H1 (cell line): ENCODE data around the gene WFDC1. TPM values are rescaled to one million over a fixed set of nuclear protein-coding genes. Genes with fewer than 3 reads are reported as not detected.
A peak's percentile ranks its signal among the peaks of the same experiment; 100 is the strongest.

ENCODE experiments used
- CTCF ChIA-PET: fragments of 300-600 bp; sonication (Branson Sonifier 250); formaldehyde crosslinking; loops from one replicate; lab custom pipeline; 2021; ENCODE audit not compliant: partially characterized antibody; lab: Charles Lee
- POLR2A ChIA-PET: fragments of 300-600 bp; sonication (Branson Sonifier 250); formaldehyde crosslinking; loops from one replicate; lab custom pipeline; 2021; ENCODE audit warnings: inconsistent platforms; ENCODE audit not compliant: partially characterized antibody; lab: Charles Lee
- DNase-seq, 2 experiments: peaks; one replicate each; pipeline versions ENCODE4 v3.0.0 to v3.0.0-alpha.2; 2010 to 2022; ENCODE audit warnings: low spot score in 2 of 2, low read depth in 1 of 2, mixed read lengths in 1 of 2
- FAIRE-seq: peaks from 2 replicates; lab custom pipeline; 2011; peaks lifted over from hg19 to GRCh38; lab: Jason Lieb, UNC
- H2AFZ ChIP-seq: 2 replicates; pipeline ENCODE4 v1.8.1; 2012; ENCODE audit warnings: low read length, inconsistent platforms
- H2AK5ac ChIP-seq: 2 replicates; pipeline ENCODE4 v1.6.1; 2013; ENCODE audit warnings: low read depth, low read length
- H2BK120ac ChIP-seq: replicated peaks from 2 replicates; pipeline ENCODE3; 2013; ENCODE audit warnings: low read depth, low read length, inconsistent platforms
- H2BK12ac ChIP-seq: 2 replicates; pipeline ENCODE4 v1.6.1; 2013; ENCODE audit warnings: low read depth, low read length
- H2BK15ac ChIP-seq: 2 replicates; pipeline ENCODE4 v1.6.1; 2013; ENCODE audit warnings: low read length
- H2BK20ac ChIP-seq: 2 replicates; pipeline ENCODE4 v1.6.1; 2013; ENCODE audit warnings: low read length
- H2BK5ac ChIP-seq: 2 replicates; pipeline ENCODE4 v1.6.1; 2013; ENCODE audit warnings: low read depth, low read length
- H3K14ac ChIP-seq: 2 replicates; pipeline ENCODE4 v1.6.1; 2013; ENCODE audit warnings: inconsistent platforms; ENCODE audit not compliant: insufficient read length
- H3K18ac ChIP-seq: 2 replicates; pipeline ENCODE4 v1.6.1; 2013; ENCODE audit warnings: low read length; ENCODE audit errors: extremely low read depth
- H3K23ac ChIP-seq: 2 replicates; pipeline ENCODE4 v1.6.1; 2013; ENCODE audit warnings: inconsistent platforms; ENCODE audit not compliant: insufficient read length
- H3K23me2 ChIP-seq: 2 replicates; pipeline ENCODE4 v1.6.1; 2013; ENCODE audit warnings: low read depth, low read length
- H3K27ac ChIP-seq: 2 replicates; pipeline ENCODE4 v1.6.1; 2011; ENCODE audit warnings: low read depth, low read length, inconsistent platforms
- H3K27me3 ChIP-seq, 4 experiments: replicated peaks in 1 of 4; 1 replicate in 1 of 4; 2 replicates in 3 of 4; pipeline versions ENCODE4 v1.6.1 to v1.8.1; 2011 to 2013; ENCODE audit warnings: low read length in 3 of 4, mild to moderate bottlenecking in 3 of 4, inconsistent platforms in 2 of 4, mixed read lengths in 2 of 4, moderate library complexity in 1 of 4; ENCODE audit not compliant: control insufficient read depth in 3 of 4, insufficient read depth in 3 of 4; ENCODE audit errors: extremely low read depth in 1 of 4
- H3K36me3 ChIP-seq, 4 experiments: 2 replicates each; pipeline versions ENCODE4 v1.6.1 to v1.8.1; 2011 to 2013; ENCODE audit warnings: mild to moderate bottlenecking in 4 of 4, low read length in 3 of 4, moderate library complexity in 2 of 4, control low read depth in 1 of 4, inconsistent platforms in 1 of 4; ENCODE audit not compliant: insufficient read depth in 4 of 4, control insufficient read depth in 2 of 4
- H3K4ac ChIP-seq: replicated peaks from 2 replicates; pipeline ENCODE3; 2013; ENCODE audit warnings: low read length, low read depth, mixed read lengths, inconsistent platforms; ENCODE audit not compliant: insufficient read length
- H3K4me1 ChIP-seq, 4 experiments: replicated peaks in 1 of 4; 1 replicate in 1 of 4; 2 replicates in 3 of 4; pipeline versions ENCODE4 v1.6.1 to v1.8.1; 2011 to 2013; ENCODE audit warnings: low read length in 3 of 4, inconsistent platforms in 2 of 4, mixed read lengths in 1 of 4; ENCODE audit not compliant: insufficient read depth in 4 of 4, control insufficient read depth in 3 of 4
- H3K4me2 ChIP-seq, 2 experiments: 2 replicates each; pipeline versions ENCODE4 v1.6.1 to v1.8.1; 2011 to 2013; ENCODE audit warnings: low read depth in 2 of 2, low read length in 2 of 2, control low read depth in 1 of 2, inconsistent platforms in 1 of 2, mild to moderate bottlenecking in 1 of 2; ENCODE audit not compliant: insufficient read depth in 1 of 2
- H3K4me3 ChIP-seq, 4 experiments: fragments of 200-600, 300-600 bp in 1 of 4; sonication (generic), shearing (Covaris generic), sonication (Bioruptor Twin) in 1 of 4; 2 replicates each; pipeline versions ENCODE4 v1.5.1 to v1.8.1; 2011 to 2016; ENCODE audit warnings: low read length in 4 of 4, low read depth in 3 of 4, control low read depth in 2 of 4, inconsistent platforms in 2 of 4, mild to moderate bottlenecking in 2 of 4, mixed read lengths in 1 of 4, moderate library complexity in 1 of 4; ENCODE audit not compliant: insufficient read depth in 2 of 4; ENCODE audit errors: extremely low read depth in 1 of 4
- H3K56ac ChIP-seq: replicated peaks from 2 replicates; pipeline ENCODE3; 2013; ENCODE audit warnings: low read depth, mild to moderate bottlenecking, mixed read lengths, low read length, inconsistent platforms; ENCODE audit not compliant: insufficient read length
- H3K79me1 ChIP-seq: 2 replicates; pipeline ENCODE4 v1.6.1; 2013; ENCODE audit warnings: low read depth, low read length, control low read depth
- H3K79me2 ChIP-seq, 2 experiments: 2 replicates each; pipeline versions ENCODE4 v1.6.1 to v1.8.1; 2012 to 2013; ENCODE audit warnings: low read length in 2 of 2, mild to moderate bottlenecking in 2 of 2, inconsistent platforms in 1 of 2; ENCODE audit not compliant: insufficient read depth in 2 of 2, control insufficient read depth in 1 of 2
- H3K9ac ChIP-seq, 4 experiments: replicated peaks in 1 of 4; 1 replicate in 1 of 4; 2 replicates in 3 of 4; pipeline versions ENCODE4 v1.6.1 to v1.8.1; 2011 to 2013; ENCODE audit warnings: low read depth in 3 of 4, low read length in 3 of 4, control low read depth in 2 of 4, mild to moderate bottlenecking in 2 of 4, moderate library complexity in 2 of 4, inconsistent platforms in 1 of 4; ENCODE audit errors: extremely low read depth in 1 of 4
- H3K9me3 ChIP-seq, 2 experiments: 2 replicates each; pipeline versions ENCODE4 v1.6.1 to v1.8.1; 2012 to 2013; ENCODE audit warnings: mild to moderate bottlenecking in 2 of 2, moderate library complexity in 2 of 2, control low read depth in 1 of 2, inconsistent platforms in 1 of 2, low read depth in 1 of 2, low read length in 1 of 2, mixed read lengths in 1 of 2; ENCODE audit not compliant: insufficient read depth in 2 of 2
- H4K20me1 ChIP-seq, 2 experiments: replicated peaks in 1 of 2; 2 replicates each; pipeline versions ENCODE3 to v1.8.1; 2011 to 2013; ENCODE audit warnings: inconsistent platforms in 2 of 2, low read length in 2 of 2, mild to moderate bottlenecking in 1 of 2; ENCODE audit not compliant: insufficient read depth in 2 of 2, control insufficient read depth in 1 of 2
- H4K5ac ChIP-seq: 2 replicates; pipeline ENCODE4 v1.6.1; 2013; ENCODE audit warnings: low read length, low read depth, mixed read lengths, inconsistent platforms; ENCODE audit not compliant: insufficient read length
- H4K8ac ChIP-seq: 2 replicates; pipeline ENCODE4 v1.8.0; 2013; ENCODE audit warnings: mild to moderate bottlenecking, moderate library complexity, low read length, inconsistent platforms; ENCODE audit not compliant: insufficient read depth; ENCODE audit errors: extremely low read depth
- H4K91ac ChIP-seq: replicated peaks from 2 replicates; pipeline ENCODE3; 2013; ENCODE audit warnings: low read length, mixed read lengths, inconsistent platforms; ENCODE audit not compliant: insufficient read length
- BRCA1 ChIP-seq: IDR thresholded peaks from 2 replicates; pipeline ENCODE4 v1.6.1; 2012; ENCODE audit warnings: low read depth, low read length, improper control_type of control experiment
- KDM1A ChIP-seq: fragments of 200-600, 300-600 bp; sonication (generic); IDR thresholded peaks from 2 replicates; pipeline ENCODE4 v1.7.1; 2016; ENCODE audit warnings: mild to moderate bottlenecking, low read length, borderline replicate concordance
- WGBS, 2 experiments: shearing (Covaris generic) in 1 of 2; methylation state at CpG; one replicate each; pipeline versions ENCODE4 v1.1.6 to v1.1.7; 2013 to 2015; ENCODE audit warnings: low lambda C conversion rate in 2 of 2, mixed read lengths in 2 of 2, inconsistent platforms in 1 of 2, low coverage in 1 of 2, missing lambda C conversion rate in 1 of 2; ENCODE audit not compliant: insufficient replicate concordance in 2 of 2, insufficient coverage in 1 of 2, insufficient read length in 1 of 2; ENCODE audit errors: extremely low coverage in 1 of 2, missing lambda C conversion rate in 1 of 2; 5-methylcytosine and 5-hydroxymethylcytosine counted together
- polyA plus RNA-seq, 7 experiments: library from polyadenylated mRNA; depleted of rRNA in 3 of 7; stranded (reverse) in 5 of 7; unstranded in 2 of 7; fragments of >200 nt in 5 of 7; fragments of 200-250 nt in 2 of 7; gene quantifications; 1 replicate in 5 of 7; 2 replicates in 1 of 7; 4 replicates in 1 of 7; pipeline versions ENCODE4 v1.2.1 to v1.2.3, GENCODE V29; 2011 to 2013; ENCODE audit warnings: missing spikeins in 2 of 7, mixed read lengths in 2 of 7
- total RNA-seq: library from RNA; stranded (reverse); fragmentation: NEBNext Ultra II Directional; extraction: Animal tissue kit (Norgen Biotek cat#: 25700); gene quantifications from 2 replicates; pipeline ENCODE4 v1.2.1, GENCODE V29; 2021

Gene WFDC1
- total and polyA plus RNA-seq, 2 of the 8 experiments (the other 6 are each of a cell fraction or from before 2014, with no cell fraction given): 0.70 to 1.1 TPM

GRCh38 chr16:84293406-84293805 is 1.3 kb upstream of the WFDC1 start:
- no peak overlapping the region for H2BK120ac ChIP-seq
- no peak overlapping the region for H3K14ac ChIP-seq
- peaks cover 2 to 24% (median 14%) of the 10 kb centered on the region in 4 experiments for H3K4me1 ChIP-seq
- H3K27ac ChIP-seq: no peak overlapping the region
- no peak overlapping the region for H4K5ac ChIP-seq
- no peak for DNase-seq
- no peak overlapping the region for H3K4me3 ChIP-seq
- ChIA-PET POLR2A (no interaction called here), CTCF (interaction anchor here (1.3 to 2.5 kb wide), 2 partner anchors 17 to 191 kb away, joined by 3 to 8 read pairs; no protein-coding TSS in a partner anchor)
- TF ChIP-seq KDM1A: peak; percentile 55; the same call in 1 of the 2 replicates
- TF ChIP-seq BRCA1: no peak
- H3K9me3 ChIP-seq: no peaks in the 10 kb centered on the region
- 92% methylated on average over 5 of the region's 5 CpGs; no CpG with 5 or more reads in 1 of the 2 experiments for WGBS, 2 experiments
- H3K18ac ChIP-seq: no peak overlapping the region
- no peak overlapping the region for H3K9ac ChIP-seq
- H3K4me2 ChIP-seq: no peak overlapping the region
- no peak overlapping the region for H4K91ac ChIP-seq
- H3K4ac ChIP-seq: no peak overlapping the region
- no peaks in the 10 kb centered on the region for H3K36me3 ChIP-seq
- no peaks in the 10 kb centered on the region; a peak in 2 of 7 replicates for H3K27me3 ChIP-seq
- H3K79me1 ChIP-seq: no peaks in the 10 kb centered on the region
- no peak overlapping the region for H2BK12ac ChIP-seq
- no peak overlapping the region for H4K8ac ChIP-seq
- H3K56ac ChIP-seq: no peak overlapping the region
- H2AFZ ChIP-seq: no peak overlapping the region
- H3K23me2 ChIP-seq: no peaks in the 10 kb centered on the region
- no peak overlapping the region; the same call in 1 of the 2 replicates for H2AK5ac ChIP-seq
- peak overlapping the region; percentile 6 for H2BK20ac ChIP-seq
- no peak for FAIRE-seq
- no peaks in the 10 kb centered on the region for H3K79me2 ChIP-seq
- no peak overlapping the region for H3K23ac ChIP-seq
- no peaks in the 10 kb centered on the region for H4K20me1 ChIP-seq
- H2BK15ac ChIP-seq: no peak overlapping the region
- no peak overlapping the region for H2BK5ac ChIP-seq
